ENCODE data around the gene NF1.

Gene NF1

GRCh38 chr17:31388770-31389656 lies 294.2 kb downstream of the NF1 start:
- DNase-seq (ENCODE audit: low read depth), result no peak

DNA sequence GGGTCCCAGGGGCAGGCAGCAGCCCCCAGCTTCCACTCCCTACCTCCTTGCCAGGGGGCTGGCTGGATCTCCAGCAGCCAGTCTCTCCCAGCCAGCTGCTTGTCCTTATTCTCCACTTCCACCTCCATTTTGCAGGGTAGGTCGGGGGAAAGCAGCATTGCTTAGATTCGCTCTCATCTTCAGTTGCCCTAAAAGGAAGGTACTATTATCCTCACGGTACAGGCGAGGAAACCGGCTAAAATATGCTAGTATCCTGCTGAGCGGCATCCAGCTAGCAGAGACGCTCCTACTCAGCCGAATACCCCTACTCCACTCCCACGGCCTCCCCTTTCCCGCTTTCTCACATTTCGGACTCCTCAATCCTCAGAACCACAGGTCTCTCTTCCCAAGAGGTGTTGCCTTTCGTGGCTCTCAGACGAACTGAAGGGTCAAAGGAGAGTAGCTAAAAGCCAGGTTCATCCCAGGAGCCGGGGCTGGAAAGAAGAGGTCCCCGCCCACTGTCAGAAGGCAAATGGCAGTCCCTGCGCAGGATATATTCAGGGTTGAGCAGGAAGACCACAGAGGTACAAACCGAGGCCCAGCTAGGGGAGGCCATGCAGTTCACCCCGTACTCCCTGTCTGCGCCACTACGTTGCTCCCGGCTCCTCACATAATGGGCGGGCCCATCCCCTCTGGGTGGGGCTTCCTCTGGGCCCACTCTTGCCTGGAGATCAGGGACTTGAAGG lies 295.0 kb downstream of the NF1 start:
- DNase-seq (ENCODE audit: low read depth), result no peak

DNA sequence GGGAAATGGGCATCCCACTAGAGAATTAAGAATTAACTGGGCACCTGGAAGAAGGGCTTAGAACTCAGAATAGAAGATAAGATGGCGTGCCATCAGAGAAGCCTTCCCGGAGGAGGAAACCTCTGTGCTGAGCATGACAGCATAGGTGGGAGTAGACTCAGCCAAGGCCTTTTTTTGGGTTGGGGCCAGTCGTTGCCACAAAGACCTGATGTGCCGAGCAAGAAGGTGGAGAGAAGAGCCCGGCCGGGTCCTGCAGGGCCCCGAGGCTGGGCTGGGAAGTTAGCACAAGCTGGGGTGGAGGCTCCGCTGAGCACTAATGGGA lies 295.6 kb downstream of the NF1 start:
- DNase-seq (ENCODE audit: low read depth), result no peak

DNA sequence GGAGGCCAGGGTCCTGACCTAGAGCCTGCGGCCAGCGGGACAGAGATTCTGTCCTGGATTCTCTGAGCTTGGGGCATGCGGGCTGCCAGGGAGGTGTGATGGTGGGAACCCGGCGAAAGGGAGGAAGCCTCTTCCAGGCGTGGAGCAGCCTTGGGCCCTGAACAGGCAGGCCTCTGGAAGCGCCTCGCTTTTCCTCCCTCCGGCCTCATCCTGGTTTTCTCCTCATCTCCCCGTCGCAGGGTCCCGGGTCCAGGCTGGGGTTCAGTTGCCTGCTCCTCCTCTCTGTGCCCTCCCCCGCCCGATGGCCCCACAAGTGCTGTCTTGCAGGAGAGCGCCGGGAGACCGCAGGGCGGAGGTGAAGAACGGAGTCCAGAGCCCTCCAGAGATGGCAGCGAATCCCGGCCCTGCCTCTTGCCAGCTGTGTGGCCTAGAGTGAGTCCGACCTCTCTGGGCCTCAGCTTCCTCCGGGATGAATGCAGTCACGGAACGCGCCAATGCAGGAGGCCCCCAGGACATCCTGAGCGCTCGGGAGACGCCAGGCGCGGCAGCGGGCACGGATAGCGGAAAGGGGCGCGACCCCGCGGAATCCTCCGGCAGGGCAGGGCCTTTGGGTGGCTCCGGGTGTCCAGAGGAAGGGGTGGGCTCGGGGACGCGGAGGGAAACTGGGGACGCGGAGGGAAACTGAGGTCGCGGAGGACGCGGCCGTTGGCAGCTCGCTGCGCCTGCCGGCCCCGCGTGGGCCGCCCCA lies 296.1 kb downstream of the NF1 start:
- no peak for DNase-seq (ENCODE audit: low read depth)

DNA sequence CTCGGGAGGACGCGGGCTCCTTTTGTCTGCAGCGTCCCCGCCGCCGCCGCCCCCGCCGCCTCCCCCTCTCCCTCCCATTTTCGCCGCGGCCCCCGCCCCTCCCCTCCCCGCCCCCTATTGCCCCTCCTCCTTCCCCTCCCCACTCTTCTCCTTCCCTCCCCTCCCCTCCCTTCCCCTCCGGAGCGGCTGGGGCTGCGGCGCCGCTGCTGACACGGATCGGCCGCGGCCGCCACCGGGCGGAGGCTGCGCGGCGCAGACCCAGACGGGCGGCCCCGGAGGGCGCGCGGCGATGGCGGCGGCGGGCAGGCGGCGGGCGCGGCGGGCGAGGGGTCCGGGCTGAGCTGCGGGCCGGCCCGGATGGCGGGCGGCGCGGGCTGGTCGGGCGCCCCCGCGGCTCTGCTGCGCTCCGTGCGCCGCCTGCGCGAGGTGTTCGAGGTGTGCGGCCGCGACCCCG lies 296.7 kb downstream of the NF1 start, which contains the start of gene RAB11FIP4:
RAB11FIP4 (plus strand) TSS at position 180 of the 454 bp plus-strand sequence; CDS start at position 358, 178 bp downstream.
- DNase-seq (ENCODE audit: low read depth), result no peak

GRCh38 chr17:31392002-31392855 lies 297.5 kb downstream of the NF1 start:
- no peak for DNase-seq (ENCODE audit: low read depth)

GRCh38 chr17:31392856-31393748 lies 298.3 kb downstream of the NF1 start:
- no peak for DNase-seq (ENCODE audit: low read depth)

DNA sequence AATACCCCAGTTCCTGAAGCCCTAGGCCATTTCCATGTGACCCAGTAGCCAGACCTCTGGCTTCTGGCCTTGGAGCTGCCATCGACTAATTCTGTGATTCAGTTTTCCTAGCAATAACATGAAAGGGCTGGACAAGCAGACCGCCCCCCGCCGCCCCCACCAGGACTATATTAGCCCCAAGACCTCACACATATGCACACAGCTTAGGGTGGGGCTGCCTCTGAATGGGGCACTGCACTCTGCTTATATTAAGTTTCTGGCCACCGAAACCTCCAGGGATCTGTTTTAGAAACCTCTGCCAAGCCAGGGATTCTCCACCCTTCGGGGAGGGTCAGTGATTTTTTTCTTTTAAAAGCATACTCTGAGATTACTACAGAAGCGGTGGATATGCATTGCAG lies 299.0 kb downstream of the NF1 start:
- DNase-seq (ENCODE audit: low read depth), result no peak

GRCh38 chr17:31394544-31394943 lies 299.8 kb downstream of the NF1 start:
- no peak for DNase-seq (ENCODE audit: low read depth)

DNA sequence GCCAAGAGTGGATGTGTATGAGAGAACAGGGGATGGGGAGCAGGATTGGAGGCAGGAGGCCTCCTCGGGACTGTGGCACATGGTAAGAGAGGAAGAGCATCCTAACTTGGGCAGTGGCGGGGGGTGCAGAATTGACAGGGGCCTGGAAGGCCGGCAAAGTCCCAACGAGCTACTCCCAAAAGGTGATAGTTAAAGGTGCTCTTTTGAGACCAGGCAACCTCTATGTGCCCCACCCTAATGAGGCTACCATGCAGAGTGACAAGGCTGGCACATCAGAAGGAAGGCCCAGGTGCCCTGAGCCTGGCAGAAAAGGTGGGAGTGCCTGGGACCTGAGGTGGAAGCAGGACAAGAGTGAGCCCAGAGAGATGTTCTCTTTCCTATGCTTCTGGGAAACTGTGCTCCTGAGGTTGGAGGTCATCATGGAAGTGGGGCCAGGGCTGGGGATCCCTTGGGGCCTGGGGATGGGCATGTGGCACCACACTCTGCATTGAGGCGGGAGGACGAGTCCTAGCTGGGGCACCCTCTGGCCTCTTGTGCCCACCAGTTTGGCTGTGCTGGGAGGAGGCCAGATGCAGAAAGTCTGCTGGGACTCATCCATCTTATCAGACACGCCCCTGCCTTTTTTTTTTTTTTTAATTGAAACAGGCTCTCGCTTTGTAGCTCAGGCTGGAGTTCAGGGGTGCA lies 302.6 kb downstream of the NF1 start:
- DNase-seq (ENCODE audit: low read depth), result no peak

GRCh38 chr17:31398381-31399311 lies 303.9 kb downstream of the NF1 start:
- no peak for DNase-seq (ENCODE audit: low read depth)

DNA sequence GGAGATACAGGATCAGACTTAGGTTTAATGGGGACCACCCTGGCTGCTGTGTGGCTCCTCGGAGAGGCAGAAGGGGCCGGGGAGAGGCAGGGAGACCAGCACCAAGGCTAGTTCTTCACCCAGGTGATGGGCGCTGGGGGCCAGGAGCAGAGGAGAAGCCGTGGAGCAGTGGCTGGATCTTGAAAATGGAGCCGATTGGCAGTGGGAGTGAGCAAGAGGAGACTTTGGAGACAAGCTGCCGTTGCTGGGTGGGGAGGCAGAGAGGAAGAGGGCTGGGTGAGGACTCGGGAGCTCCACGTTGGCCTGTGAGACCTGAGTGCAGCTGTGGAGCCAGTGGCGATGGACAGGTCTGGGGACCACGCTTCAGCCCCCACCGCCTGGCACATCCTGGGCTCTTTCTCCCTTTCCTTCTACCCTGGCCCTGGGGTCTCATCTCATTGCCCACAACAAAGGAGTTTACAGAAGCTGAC lies 305.7 kb downstream of the NF1 start:
- no peak for DNase-seq (ENCODE audit: low read depth)

DNA sequence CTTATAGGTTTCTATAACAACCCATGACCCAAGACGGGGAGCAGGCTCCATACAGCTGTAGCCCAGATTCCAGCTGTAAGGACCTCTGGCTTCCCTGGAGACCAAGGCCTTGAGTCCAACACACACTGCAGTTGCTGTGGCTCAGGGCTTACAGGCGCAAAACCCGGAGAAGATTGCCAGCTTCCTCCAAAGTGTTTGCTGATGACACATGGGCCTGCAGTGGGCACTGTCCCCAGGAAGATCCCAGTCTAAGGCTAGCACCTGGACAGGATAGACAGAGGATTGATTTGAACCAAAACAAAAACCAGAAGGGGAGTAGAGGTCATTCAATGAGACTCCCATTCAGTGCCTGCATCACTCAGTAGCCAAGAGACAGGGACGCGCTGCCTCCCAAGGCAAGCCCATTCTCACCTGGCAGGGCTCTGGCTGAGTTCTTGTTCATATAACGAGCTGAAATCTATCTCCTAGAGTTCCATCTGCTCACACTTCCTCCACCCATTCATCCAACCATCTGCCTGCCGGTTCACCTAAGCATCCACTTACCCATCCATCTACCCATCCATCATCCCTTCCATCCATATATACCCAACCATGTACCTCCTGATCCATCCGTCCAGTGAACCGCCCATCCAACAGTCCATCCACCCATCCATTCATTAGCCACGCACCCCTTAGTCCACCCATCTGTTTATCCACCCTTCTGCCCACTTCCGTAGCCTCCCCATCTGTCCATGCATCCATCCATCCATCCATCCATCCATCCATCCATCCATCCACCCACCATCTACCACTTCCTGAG lies 306.9 kb downstream of the NF1 start:
- no peak for DNase-seq (ENCODE audit: low read depth)

GRCh38 chr17:31404028-31404949 lies 309.5 kb downstream of the NF1 start:
- no peak for DNase-seq (ENCODE audit: low read depth)

- DNase-seq (ENCODE audit: low read depth), result no peak
These were observed 311.2 kb downstream of the NF1 start for GRCh38 chr17:31405890-31406371.

GRCh38 chr17:31408586-31408985 lies 313.8 kb downstream of the NF1 start:
- no peak for DNase-seq (ENCODE audit: low read depth)

All from T-helper 22 cell (primary cell).